Right renal pelvis (tissue), 4 donors: ENCODE results near the gene FMN1. TPM values are rescaled to one million over a fixed set of nuclear protein-coding genes. Genes with fewer than 3 reads are reported as not detected.

ENCODE experiments used
- DNase-seq, 4 donors: peaks; one replicate each; pipeline ENCODE4 v3.0.0-alpha.2; 2013; ENCODE audit warnings: low read depth in 4 of 4, low spot score in 3 of 4, missing footprints in 1 of 4
- polyA plus RNA-seq, 4 donors: library from polyadenylated mRNA; unstranded; fragments of 120-200 nt; gene quantifications; one replicate each; pipeline ENCODE4 v1.2.1, GENCODE V29; 2013; ENCODE audit not compliant: insufficient read length in 4 of 4

FMN1 gene
- polyA plus RNA-seq, 4 donors, result 16.4 to 18.6 (median 17.1) TPM

- DNase-seq, result no peak
Observed at GRCh38 chr15:33158366-33158765, 36.1 kb downstream of the FMN1 start.

- DNase-seq, result no peak
Observed at GRCh38 chr15:33157371-33158037, 37.0 kb downstream of the FMN1 start.

- no peak for DNase-seq
Observed at GRCh38 chr15:33155691-33156420, 38.7 kb downstream of the FMN1 start.

- DNase-seq, result no peak
Observed at GRCh38 chr15:33154351-33155166, 40.0 kb downstream of the FMN1 start.

- DNase-seq, result no peak
Observed at GRCh38 chr15:33153548-33153947, 41.0 kb downstream of the FMN1 start.

GRCh38 chr15:33152502-33153109 is 41.9 kb downstream of the FMN1 start:
- DNase-seq, result no peak

- no peak for DNase-seq
Observed at GRCh38 chr15:33150971-33151370, 43.5 kb downstream of the FMN1 start.

- DNase-seq, result peak in 1 of 4 donors; percentile 52
Observed at GRCh38 chr15:33150431-33150941, 44.0 kb downstream of the FMN1 start.

GRCh38 chr15:33149919-33150318 is 44.6 kb downstream of the FMN1 start:
- no peak for DNase-seq

- DNase-seq, result no peak
Observed at GRCh38 chr15:33148129-33148751, 46.3 kb downstream of the FMN1 start.

- DNase-seq, result no peak
Observed at GRCh38 chr15:33146051-33146450, 48.5 kb downstream of the FMN1 start.

- no peak for DNase-seq
Observed at GRCh38 chr15:33145447-33145846, 49.1 kb downstream of the FMN1 start.

- peak in 3 of 4 donors; percentile 30 to 55 (median 53) for DNase-seq
Observed at GRCh38 chr15:33142708-33143107, 51.8 kb downstream of the FMN1 start.

- no peak for DNase-seq
Observed at GRCh38 chr15:33138000-33138399, 56.5 kb downstream of the FMN1 start.

GRCh38 chr15:33137101-33137500 is 57.4 kb downstream of the FMN1 start:
- no peak for DNase-seq

GRCh38 chr15:33136353-33136752 is 58.2 kb downstream of the FMN1 start:
- DNase-seq, result no peak

GRCh38 chr15:33135355-33135781 is 59.1 kb downstream of the FMN1 start:
- no peak for DNase-seq

- peak in 3 of 4 donors; percentile 49 to 73 (median 65) for DNase-seq
Observed at GRCh38 chr15:33132722-33133345, 61.7 kb downstream of the FMN1 start.

- DNase-seq, result no peak
Observed at GRCh38 chr15:33132233-33132580, 62.3 kb downstream of the FMN1 start.
